ENCODE data around the gene ASPM. TPM values are rescaled to one million over a fixed set of nuclear protein-coding genes. Genes with fewer than 3 reads are reported as not detected.

The ASPM gene
- total and polyA plus RNA-seq, 7 donors, result 0.03 to 0.24 (median 0.12) TPM; not detected in 1

Other genes with a start within 250 kb of the ASPM start
- gene CFHR2, start 202.9 kb downstream of the ASPM start, total RNA-seq, result not detected
- gene CFHR2, start 202.9 kb downstream of the ASPM start, polyA plus RNA-seq, result not detected
- gene CFHR5, start 169.1 kb downstream of the ASPM start, total RNA-seq, result not detected
- gene CFHR5, start 169.1 kb downstream of the ASPM start, polyA plus RNA-seq, result not detected
- not detected for gene F13B, start 79.4 kb downstream of the ASPM start, total RNA-seq
- not detected for gene F13B, start 79.4 kb downstream of the ASPM start, polyA plus RNA-seq
- 10 to 100 TPM in 1 of 4 donors, 1 to 10 TPM in 3; 7.1 to 10.6 (median 8.9) TPM for gene ZBTB41, start 54.6 kb upstream of the ASPM start, total RNA-seq
- gene ZBTB41, start 54.6 kb upstream of the ASPM start, polyA plus RNA-seq, result 1 to 10 TPM; 2.8 to 9.8 (median 3.7) TPM
- 1 to 10 TPM in 1 of 4 donors, under 1 TPM in 3; 0.77 to 1.3 (median 0.87) TPM for gene CRB1, start 121.6 kb upstream of the ASPM start, total RNA-seq
- gene CRB1, start 121.6 kb upstream of the ASPM start, polyA plus RNA-seq, result under 1 TPM; 0.06 to 0.16 (median 0.13) TPM

Measured in psoas muscle (tissue), 7 donors.